Karpas-422 (cell line): Measurements from ENCODE around the gene PRDM13. TPM values are rescaled to one million over a fixed set of nuclear protein-coding genes. Genes with fewer than 3 reads are reported as not detected.

Experiments
- small RNA-seq: library from RNA; depleted of rRNA; stranded (forward); fragments of <200 nt; gene quantifications from one replicate; pipeline ENCODE3, GENCODE V24; 2014
- total RNA-seq: library from RNA; depleted of rRNA; stranded (reverse); fragments of >200 nt; shearing (Covaris generic); gene quantifications from 2 replicates; pipeline ENCODE4 v1.2.3, GENCODE V29; 2014; ENCODE audit warnings: low replicate concordance; rRNA removed

The PRDM13 gene
- total RNA-seq, 1 experiment from 2014 or later: not detected

Small RNA genes within 50 kb of the gene (small RNA-seq; reads per million reads assigned to genes)
- gene RF00019: not detected

Other genes starting within 250 kb of the PRDM13 start
- 13.1 and 14.4 TPM in 2 replicates for gene COQ3, start 212.6 kb upstream of the PRDM13 start, total RNA-seq
- gene PNISR, start 181.5 kb upstream of the PRDM13 start, total RNA-seq: 147 and 288 TPM in 2 replicates
- 31.8 and 53.3 TPM in 2 replicates for gene USP45, start 91.4 kb upstream of the PRDM13 start, total RNA-seq
- gene CCNC, start 38.2 kb upstream of the PRDM13 start, total RNA-seq: 65.0 and 104 TPM in 2 replicates